ENCODE data around the gene TDG. TPM values are rescaled to one million over a fixed set of nuclear protein-coding genes. Genes with fewer than 3 reads are reported as not detected.

TDG gene
- total RNA-seq, 1 donor = 45.8 TPM

DNA sequence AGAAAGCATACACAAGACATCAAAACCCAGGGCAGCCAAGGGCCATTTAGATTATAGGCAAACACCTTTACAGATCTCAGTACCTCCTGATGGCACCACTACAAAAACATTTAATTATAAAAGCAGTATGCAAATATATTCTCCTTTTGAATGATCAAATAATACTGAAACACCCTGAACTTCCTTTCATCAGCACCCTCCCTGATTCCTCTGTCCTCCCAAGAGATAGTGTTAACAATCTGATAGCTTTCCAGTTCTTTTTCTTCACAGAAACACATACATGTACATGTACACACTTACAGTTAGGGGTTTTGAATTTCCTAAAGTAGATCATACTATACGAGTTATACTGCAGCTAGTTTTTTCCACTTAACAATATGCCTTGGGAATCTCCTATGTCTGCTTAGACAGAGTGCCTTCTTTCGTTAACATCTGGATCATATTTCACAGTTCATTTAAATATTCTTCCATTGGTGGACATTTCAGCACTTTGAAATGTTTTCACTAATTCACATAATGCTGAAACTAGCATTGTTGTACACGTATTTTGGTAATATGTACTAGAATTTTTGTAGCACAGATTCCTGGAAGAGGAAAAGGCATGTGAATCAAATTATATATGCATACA lies 35.2 kb downstream of the TDG start:
- no peak overlapping the region for H3K4me3 ChIP-seq (ENCODE audit: low read depth, low read length)
- no peak for TF ChIP-seq CTCF (IDR thresholded peaks at IDR 0.05; ENCODE audit: insufficient read depth, low read depth, low read length)
- no peak for DNase-seq (ENCODE audit: low read depth)

DNA sequence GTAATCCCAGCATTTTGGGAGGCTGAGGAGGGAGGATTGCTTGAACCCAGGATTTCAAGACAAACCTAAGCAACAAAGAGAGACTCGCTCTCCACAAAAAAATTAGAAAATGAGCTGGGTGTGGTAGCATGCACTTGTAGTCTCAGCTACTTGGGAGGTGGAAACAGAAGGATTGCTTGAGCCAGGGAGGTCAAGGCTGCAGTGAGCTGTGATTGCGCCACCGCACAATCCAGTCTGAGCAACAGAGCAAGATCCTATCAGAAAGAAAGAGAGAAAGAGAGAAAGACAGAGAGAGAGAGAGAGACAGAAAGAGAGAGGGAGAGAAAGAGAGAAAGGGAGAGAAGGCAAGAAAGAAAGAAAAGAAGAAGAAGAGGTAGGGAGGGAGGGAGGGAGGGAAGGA lies 37.0 kb downstream of the TDG start:
- no peak overlapping the region for H3K4me3 ChIP-seq (ENCODE audit: low read depth, low read length)
- DNase-seq (ENCODE audit: low read depth) = no peak
- no peak for TF ChIP-seq CTCF (IDR thresholded peaks at IDR 0.05; ENCODE audit: insufficient read depth, low read depth, low read length)

GRCh38 chr12:104003596-104003995 lies 37.9 kb downstream of the TDG start:
- TF ChIP-seq CTCF (IDR thresholded peaks at IDR 0.05; ENCODE audit: insufficient read depth, low read depth, low read length) = no peak
- DNase-seq (ENCODE audit: low read depth) = no peak
- H3K4me3 ChIP-seq (ENCODE audit: low read depth, low read length) = no peak overlapping the region

- TF ChIP-seq CTCF (IDR thresholded peaks at IDR 0.05; ENCODE audit: insufficient read depth, low read depth, low read length) = no peak
- no peak overlapping the region for H3K4me3 ChIP-seq (ENCODE audit: low read depth, low read length)
- peak; percentile 36 for DNase-seq (ENCODE audit: low read depth)
Measured at GRCh38 chr12:104006929-104007328, 41.3 kb downstream of the TDG start.

DNA sequence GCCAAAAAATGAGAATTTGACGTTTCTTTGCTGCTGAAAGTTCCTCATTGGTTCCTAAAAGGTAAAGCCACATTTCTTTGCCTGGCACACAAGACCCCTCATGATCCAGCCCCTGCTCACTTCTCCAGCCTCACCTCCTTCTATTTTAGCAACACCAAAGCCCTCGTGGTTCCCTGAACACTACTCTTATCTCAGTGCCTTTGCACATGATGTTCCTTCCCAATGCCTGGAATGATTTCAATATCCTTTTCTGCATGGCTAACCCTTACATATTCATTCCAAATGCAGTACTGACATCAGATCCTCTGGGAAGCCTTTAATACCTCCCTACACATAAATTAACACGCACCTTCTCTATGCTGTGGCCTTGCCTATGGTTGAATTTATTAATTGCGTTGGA lies 44.4 kb downstream of the TDG start:
- no peak for DNase-seq (ENCODE audit: low read depth)
- TF ChIP-seq CTCF (IDR thresholded peaks at IDR 0.05; ENCODE audit: insufficient read depth, low read depth, low read length) = no peak

GRCh38 chr12:104010606-104011169 lies 45.0 kb downstream of the TDG start:
- no peak overlapping the region for H3K4me3 ChIP-seq (ENCODE audit: low read depth, low read length)
- no peak for TF ChIP-seq CTCF (IDR thresholded peaks at IDR 0.05; ENCODE audit: insufficient read depth, low read depth, low read length)
- DNase-seq (ENCODE audit: low read depth) = no peak

More for the DNA sequence above, 44.4 kb downstream of the TDG start:
- no peak overlapping the region for H3K4me3 ChIP-seq (ENCODE audit: low read depth, low read length)

- DNase-seq (ENCODE audit: low read depth) = peak; percentile 67
- TF ChIP-seq CTCF (IDR thresholded peaks at IDR 0.05; ENCODE audit: insufficient read depth, low read depth, low read length) = no peak
- no peak overlapping the region for H3K4me3 ChIP-seq (ENCODE audit: low read depth, low read length)
Measured at GRCh38 chr12:104011253-104011652, 45.6 kb downstream of the TDG start.

Data from fibroblast of villous mesenchyme (primary cell).